ENCODE measurements around the gene DPP3.

Gene DPP3

DNA sequence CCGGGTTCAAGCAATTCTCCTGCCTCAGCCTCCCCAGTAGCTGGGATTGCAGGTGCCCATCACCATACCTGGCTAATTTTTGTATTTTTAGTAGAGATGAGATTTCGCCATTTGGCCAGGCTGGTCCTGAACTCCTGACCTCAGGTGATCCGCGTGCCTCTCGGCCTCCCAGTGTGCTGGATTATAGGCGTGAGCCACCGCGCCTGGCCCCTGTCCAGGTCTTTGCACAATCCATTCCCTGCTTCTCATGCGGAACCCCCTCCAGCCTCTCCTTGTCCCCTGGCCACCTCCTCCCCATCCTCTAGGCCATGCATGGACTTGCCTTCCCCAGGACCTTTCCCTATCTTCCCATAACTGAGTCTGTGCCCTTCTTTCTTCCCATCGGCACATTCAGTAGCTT is 8.7 kb downstream of the DPP3 start:
- no peak for DNase-seq

DNA sequence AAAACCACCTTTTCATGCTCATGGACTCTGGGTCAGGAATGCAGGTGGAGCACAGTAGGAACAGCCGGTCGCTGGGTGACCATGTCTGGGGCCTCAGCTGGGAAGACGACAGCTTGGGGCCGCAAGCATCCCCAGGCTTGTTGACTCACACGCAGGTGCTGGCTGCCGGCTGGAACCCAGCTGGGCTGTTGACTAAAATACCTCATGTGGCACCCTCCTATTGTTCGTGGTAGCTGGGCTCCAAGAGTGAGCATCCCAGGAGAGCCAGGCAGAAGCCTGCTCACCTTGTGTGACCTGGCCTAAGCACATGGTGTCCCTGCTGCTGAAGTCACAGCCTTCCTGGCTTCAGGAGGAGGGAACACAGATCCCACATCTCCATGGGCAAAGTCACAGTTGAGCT is 9.4 kb downstream of the DPP3 start:
- DNase-seq, result no peak

DNA sequence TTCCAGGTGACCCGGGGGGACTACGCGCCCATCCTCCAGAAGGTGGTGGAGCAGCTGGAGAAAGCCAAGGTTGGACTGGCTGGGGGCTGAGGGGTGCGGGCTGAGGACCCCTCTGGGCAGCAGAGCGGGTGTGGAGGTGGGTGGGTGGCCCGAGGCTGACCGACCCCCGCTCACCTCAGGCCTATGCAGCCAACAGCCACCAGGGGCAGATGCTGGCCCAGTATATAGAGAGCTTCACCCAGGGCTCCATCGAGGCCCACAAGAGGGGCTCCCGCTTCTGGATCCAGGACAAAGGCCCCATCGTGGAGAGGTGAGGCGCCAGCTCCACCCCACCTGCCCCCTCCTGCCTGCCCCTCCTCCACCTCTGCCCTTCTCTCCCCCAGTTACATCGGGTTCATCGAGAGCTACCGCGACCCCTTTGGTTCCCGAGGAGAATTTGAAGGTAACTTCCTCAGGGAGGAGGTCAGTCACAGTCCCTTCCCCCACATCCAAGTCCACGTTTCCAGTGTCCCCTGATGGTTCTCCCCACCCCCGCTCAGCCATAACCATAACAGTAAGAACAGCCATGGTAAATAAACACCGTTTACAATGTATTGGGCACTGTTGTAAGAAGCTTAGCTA is 11.2 kb downstream of the DPP3 start:
- DNase-seq, result no peak

DNA sequence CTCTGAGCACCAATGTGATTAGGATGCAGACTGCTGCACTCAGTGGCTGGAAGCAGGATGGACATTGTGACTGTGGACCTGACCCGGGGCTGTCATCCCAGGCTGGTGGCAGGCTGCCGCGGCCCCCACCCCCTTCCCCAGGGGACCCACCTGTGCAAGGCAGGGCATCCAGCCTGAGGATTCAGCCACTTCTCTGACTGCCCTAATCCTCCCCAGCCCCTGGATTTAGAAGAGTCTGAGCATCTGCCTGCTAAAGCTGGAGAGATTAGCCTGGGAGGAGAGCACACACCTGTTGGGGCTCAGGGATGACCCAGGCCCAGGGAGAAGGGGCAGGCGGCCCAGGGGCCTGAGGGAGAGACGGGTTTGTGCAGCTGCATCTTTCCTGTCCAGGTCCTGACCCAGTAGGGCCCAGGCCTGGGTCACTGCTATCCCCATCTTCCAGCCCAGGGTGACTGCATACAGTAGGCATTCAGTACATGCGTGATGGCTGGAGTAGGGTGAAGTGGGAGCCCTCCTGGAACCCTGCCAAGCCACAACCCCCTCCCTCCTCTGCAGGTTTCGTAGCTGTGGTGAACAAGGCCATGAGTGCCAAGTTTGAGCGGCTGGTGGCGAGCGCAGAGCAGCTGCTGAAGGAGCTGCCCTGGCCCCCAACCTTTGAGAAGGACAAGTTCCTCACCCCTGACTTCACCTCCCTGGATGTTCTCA is 12.1 kb downstream of the DPP3 start:
- DNase-seq, result no peak

DNA sequence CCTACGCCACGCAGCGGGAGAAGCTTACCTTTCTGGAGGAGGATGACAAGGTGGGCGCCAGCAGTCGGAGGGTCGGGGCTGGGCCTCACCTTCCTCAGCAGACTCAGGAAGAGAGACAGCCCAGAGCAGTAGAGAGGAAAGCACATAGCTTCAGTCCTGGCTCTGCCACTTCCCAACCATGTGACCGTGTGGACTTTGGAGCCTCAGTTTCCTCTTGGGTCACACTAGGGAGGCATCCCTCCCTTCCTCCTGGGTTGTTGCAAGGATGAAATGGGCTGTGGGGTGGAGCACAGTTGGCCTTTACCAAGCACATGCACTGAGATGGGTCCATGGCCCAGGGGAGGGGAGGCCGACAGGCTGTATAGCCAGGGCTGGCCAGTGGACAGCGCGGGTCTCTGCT is 12.9 kb downstream of the DPP3 start:
- no peak for DNase-seq

DNA sequence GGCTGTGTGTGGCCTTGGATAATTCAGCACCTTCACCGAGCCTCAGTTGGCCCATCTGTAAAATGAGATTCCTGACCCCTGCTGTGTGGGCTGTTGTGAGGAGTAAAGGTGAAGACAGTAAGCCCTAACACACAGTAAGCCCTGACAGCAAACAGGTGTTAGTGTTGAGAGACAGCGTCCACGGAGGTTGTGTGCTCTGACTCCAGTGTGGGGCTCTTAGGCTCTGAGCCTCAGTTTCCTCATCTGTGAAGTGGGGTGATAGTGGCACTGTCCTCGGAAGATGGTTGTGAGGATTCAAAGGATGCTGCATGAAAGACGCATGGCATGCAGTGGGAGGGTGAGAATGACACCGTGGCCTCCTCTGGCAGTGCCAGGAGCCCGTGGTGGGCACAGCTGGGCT is 14.2 kb downstream of the DPP3 start:
- DNase-seq, result no peak

DNA sequence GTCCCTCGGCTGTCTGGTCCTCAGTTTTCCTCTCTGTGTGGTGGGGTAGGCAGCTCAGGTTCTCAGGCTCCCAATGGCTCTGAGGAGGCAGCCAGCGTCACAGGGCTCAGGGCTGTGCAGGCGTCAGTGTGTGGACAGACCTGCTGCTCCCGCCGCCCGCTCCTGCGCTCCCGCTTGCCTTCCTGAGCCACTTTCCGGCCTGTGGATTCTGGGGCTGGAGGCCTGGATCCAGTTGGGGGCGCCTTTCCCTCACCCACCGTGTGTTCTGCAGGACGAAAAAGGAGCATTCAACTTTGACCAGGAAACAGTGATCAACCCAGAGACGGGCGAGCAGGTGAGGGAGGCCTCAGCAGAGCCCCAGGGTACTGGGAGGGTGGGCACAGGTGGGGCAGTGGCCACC is 14.7 kb downstream of the DPP3 start:
- no peak for DNase-seq

DNA sequence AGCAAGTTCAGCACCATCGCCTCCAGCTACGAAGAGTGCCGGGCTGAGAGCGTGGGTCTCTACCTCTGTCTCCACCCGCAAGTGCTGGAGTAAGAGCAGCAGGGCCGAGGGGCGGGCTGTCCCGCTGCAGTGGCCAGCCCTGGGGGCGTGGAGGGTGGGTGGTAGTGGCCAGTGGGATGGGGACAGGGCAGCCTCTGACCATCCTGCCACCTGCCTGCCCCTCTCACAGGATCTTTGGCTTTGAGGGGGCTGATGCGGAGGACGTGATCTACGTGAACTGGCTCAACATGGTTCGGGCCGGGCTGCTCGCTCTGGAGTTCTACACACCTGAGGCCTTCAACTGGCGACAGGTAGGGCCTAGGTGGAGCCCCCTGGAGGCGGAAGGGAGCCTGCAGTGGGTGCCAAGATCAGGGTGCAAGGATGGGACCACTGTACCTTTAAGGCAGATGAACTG is 15.2 kb downstream of the DPP3 start:
- DNase-seq, result no peak

DNA sequence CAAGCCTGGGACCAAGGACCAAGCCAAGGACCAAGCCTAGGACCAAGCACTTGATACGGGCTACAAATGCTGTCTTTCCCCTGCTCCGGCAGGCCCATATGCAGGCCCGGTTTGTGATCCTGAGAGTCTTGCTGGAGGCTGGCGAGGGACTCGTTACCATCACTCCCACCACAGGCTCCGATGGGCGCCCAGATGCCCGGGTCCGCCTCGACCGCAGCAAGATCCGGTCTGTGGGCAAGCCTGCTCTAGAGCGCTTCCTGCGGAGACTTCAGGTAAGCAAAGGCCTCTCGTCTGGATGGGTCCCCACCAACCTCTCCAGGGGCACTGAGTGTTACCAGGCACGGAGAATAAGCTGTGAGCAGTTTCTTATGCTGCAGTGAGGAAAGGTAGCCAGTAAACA is 17.0 kb downstream of the DPP3 start:
- no peak for DNase-seq

DNA sequence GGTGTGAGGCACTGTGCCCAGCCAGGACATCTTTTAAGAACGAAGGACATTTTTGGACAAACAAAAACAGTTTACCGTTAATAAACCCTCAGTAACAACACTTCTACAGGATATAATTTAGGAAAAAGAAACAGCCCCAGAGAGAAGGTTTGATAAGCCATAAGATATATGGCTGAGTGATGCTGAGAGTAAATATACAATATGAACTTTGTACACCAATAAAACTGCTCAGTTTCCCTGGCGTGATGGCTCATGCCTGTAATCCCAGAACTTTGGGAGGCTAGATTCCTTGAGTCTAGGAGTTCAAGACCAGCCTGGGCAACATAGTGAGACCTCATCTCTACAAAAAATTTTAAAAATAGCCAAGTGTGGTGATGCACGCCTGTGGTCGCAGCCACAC is 18.3 kb downstream of the DPP3 start:
- DNase-seq, result no peak

DNA sequence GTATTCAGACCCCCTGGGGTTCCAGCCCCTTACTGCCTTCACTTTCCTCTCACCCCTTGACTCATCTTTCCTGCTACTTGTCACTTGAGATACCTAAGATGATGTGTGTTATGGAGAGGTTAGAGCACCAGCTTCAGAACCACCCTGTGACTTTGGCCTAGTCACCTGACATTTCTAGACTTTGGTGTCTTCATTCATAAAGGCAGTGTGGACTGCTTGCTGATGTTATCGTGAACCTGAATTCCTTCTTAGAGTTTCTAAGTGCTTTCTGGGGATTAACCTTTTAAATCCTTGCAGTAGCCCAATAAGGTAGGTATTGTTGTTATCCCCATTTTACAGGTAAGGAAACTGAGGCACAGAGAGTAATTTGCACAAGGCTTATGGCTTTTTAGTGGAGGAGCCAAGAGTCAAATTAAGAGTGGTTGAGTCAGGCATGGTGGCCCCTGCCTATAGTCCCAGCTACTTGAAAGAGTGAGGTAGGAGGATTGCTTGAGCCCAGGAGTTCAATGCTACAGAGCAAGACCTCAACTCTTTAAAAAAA is 25.1 kb downstream of the DPP3 start:
- DNase-seq, result no peak

DNA sequence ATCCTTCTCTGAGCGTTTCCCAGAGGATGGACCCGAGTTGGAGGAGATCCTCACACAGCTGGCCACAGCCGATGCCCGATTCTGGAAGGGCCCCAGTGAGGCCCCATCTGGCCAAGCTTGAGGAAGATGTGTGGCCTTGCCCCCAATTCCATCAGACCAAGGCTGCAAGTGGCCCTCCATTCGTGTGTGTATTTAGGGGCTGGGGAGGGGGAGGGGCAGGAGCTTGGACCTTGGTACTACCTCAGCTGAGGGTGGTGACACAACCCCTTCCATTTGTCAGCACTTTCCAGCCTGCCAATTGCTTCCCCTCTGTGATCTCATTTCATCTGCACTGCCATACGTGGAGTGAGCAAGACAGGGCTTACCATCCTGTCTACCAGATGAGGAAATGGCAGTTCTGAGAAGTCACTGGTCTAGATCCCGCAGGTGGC is 28.9 kb downstream of the DPP3 start:
- DNase-seq, result peak; percentile 81

DNA sequence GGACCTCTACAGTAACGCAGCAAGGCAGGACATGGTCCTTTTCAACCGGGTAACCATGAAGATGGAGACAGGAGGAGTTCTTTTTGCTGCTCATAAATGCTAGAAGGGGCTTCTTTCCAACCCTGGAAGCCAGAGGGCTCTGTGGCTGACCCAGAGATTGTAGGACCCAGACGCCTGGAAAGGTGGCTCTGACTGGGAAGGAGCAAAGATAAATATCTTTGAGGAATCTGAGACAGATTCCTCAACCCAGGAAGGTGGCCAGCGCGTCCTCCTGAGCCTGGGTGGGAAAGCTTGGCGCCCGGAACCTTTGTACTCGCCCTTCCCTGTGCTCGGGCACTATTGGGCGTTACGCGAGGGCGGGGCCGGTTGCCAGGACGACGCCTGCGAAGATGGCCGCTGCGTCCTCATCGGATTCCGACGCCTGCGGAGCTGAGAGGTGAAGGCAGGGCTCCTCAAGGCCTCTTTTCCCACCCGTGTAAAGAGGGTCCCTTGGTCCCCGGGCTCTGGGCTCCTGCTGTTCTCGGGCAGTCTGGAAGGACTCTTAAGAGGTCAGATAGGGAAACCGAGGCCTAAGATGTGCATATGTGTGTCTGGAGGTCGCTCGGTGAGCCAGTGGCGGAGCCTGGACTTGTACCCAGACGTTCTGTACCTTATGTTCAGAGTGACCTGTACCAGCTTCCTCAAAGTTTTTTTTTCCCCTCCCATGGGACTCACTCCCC is 30.2 kb downstream of the DPP3 start, which contains the start of gene BBS1:
BBS1 (plus strand) TSS at position 365 of the 719 bp plus-strand sequence; CDS start at position 390, 25 bp downstream.
- peak; percentile 13 for DNase-seq

DNA sequence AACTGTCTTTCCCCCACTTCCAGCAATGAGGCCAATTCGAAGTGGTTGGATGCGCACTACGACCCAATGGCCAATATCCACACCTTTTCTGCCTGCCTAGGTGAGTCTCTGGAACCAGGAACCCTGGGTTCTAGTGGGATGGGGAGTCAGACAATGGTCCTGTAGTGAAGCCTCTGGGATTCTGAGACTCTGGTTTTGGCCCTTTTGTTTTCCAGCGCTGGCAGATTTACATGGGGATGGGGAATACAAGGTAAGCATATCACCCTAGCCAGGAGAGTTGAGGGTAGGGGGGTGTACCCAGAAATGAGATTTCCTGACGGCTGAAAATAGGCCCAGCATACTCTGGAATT is 30.7 kb downstream of the DPP3 start:
- DNase-seq, result no peak

DNA sequence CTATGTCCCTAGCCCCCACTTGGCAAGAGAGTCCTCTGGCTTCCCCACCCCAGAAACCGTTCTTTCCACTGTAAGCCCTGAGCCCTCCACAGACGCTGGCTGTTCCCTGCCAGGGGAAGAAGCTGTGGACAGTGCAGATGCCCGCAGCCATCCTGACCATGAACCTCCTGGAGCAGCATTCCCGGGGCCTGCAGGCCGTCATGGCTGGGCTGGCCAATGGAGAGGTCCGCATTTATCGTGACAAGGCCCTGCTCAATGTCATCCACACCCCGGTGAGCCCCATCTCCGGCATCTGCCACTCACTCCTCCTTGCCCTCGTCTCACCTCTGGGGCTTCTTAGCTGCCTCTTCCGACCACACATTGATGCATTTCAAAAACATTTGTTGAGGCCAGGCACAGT is 43.4 kb downstream of the DPP3 start:
- no peak for DNase-seq

DNA sequence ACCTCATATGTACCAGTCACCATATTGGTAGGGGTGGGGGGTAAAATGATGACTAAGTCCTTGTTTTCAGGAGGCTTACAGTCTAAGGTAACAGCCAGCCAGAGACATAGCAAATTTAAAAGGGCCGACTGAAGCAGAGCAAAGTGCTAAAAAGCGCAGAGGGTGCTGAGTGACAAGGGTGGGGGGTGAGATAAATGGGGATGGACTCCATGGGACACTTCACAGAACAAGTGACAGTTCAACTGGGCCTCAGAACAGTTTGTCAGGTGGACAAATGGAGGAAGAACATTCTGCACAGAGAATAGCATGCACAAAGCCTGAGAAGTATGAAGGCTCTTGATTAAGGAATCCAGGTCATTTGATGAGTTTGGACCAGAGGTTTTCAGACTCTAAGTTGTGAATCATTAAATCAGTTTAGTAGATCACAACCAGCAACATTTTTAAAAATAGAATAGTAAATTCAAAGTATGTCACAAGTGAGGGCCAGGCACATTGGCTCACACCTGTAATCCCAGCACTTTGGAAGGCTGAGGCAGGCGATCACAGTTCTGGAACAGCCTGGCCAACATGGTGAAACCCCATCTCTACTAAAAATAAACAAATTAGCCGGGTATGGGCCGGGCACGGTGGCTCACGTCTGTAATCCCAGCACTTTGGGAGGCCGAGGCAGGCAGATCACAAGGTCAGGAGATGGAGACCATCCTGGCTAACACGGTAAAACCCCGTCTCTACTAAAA is 44.2 kb downstream of the DPP3 start:
- DNase-seq, result no peak

DNA sequence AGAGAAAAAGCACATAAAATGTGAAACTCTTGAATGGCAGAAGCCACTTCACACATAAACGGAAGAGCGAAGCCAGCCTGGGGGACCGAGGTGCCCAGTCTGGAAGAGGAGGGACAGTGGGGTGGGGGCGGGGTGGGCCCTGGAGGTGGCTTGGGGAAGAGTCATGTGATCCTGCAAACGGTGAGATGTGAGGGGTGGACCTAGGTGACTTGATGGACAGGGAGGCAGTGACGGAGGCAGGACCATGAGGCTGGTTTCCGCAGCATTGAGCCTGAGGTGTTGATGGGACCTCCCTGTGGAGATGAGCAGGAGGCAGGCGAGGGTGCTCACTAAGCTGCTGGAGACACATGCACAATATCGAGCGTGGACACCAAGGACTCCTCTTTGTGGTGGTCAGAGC is 48.8 kb downstream of the DPP3 start:
- no peak for DNase-seq

DNA sequence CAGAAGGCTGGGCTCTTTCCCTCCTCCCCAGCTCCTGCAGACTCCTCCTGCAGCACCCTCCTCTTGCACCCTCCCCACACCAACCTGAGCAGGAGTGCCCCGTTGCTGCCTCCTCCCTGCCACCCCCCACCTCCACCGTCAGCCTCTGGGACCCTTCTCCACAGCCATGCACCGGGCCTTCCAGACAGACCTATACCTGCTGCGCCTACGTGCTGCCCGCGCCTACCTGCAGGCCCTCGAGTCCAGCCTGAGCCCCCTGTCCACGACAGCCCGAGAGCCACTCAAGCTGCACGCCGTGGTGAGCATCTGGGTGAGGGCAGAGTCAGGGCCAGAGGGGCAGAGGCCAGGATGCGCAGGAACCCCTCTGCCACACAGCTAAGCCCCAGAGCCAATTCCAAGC is 49.4 kb downstream of the DPP3 start:
- no peak for DNase-seq

DNA sequence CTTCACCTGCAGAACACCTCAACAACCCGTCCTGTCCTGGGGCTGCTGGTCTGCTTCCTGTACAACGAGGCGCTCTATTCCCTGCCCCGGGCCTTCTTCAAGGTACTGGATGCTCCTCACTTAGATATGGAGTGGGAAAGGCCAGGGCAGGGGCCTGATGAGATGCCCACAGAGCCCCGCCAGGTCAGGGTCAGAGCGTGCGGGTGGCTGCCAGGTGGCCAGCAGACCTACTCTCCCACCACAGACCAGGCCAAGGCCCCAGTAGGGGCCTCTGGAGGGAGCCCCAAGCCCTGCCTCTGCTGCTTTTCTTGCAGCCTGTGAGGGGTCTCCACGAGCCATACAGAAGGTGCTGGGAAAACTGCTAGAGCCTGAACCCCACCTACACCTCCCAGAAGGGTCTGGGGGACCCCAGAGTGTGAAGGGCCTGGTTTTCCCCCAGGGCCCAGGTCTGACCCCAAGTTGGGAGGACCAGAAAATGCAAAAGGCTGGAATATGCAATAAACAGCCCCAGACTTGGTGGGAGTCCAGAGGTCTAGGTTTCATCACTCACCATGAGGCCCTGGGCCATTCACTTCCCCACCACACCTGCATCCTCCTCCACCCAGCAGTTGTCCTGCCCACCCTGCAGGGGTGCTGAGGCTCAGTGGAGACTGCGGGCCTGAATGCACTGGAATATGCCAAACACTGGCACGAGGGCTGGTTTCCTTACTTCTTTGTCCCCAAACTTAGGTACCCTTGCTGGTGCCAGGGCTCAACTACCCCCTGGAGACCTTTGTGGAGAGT is 50.9 kb downstream of the DPP3 start:
- DNase-seq, result no peak

DNA sequence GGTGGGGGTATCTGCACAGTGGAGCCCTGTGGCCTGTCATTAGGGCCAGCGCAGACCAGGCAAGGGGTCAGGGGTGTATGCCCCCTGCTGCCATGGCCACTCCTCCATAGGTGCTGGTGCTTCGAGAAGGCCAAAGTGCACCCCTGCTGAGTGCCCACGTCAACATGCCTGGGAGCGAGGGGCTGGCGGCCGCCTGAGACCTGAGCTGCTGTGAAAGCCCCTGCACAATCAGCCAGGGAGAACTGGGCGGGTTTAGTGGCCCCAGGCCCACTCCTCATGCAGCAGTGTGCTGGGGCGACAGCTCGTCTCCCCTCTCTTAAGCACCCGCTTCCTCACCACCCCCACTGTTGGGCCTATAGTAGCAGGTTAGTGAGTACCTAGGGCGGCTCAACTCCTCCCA is 51.6 kb downstream of the DPP3 start:
- no peak for DNase-seq

DNA sequence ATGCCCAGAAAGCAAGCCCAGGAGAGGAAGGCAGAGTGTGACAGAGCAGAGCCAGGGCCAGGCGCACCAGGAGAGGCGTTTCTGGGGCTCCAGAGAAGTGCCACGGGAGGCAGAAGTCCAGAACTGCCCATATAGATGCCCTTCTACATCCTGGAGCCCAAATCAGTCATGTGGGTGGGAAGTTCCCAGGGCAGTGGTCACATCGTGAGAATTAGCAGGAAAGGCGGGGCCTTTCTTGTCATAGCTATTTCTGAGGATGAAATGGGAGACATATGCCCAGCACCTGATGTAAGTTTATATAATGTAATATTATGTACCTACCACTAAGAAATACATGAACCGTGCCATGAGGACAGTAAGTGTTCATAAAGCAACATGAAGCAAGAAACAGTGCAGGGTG is 52.5 kb downstream of the DPP3 start:
- no peak for DNase-seq

DNA sequence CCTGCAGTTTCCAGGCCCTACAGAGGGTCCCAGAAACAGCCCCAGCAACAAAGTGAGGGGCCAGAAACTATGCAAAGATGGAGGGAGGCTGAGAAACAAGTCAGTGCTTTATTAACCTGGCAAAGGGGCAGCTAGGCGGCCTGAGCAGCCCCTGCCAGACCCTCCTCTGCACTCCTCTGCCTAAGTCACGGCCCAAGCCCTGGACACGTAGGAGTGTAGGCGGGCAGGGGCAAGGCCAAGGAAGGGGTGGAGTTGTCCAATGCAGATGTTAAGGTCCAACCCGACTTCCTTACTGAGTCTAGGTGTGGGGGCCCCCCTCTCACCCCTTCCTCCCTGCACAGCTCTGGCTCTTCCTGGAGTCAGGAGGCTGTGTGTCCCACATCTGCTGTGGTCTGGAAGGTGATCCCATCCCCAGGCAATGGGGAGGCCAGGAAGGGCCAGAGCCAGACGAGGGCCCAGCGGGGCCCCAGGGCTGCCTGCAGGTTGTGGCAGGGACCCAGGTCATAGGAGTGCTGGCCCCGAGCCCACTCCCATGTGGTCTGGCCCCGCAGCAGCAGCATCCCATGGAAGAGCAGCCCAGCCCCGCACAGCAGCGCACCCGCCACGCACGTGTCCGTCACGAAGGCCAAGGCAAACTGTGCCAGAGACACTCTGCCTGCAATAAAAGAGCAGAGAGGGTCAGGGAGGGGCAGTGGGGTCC is 59.1 kb downstream of the DPP3 start:
- no peak for DNase-seq

All from GF-D8 (cell line).